ENCODE results near the gene RANBP3L.

Gene RANBP3L

GRCh38 chr5:36270876-36271575 is 30.7 kb downstream of the RANBP3L start:
- DNase-seq (ENCODE audit: low read depth): no peak
- TF ChIP-seq CTCF (IDR thresholded peaks at IDR 0.05; ENCODE audit: insufficient read depth, low read depth, low read length, missing control alignments): no peak
- no peak overlapping the region for H3K4me3 ChIP-seq (ENCODE audit: low read depth, low read length)

DNA sequence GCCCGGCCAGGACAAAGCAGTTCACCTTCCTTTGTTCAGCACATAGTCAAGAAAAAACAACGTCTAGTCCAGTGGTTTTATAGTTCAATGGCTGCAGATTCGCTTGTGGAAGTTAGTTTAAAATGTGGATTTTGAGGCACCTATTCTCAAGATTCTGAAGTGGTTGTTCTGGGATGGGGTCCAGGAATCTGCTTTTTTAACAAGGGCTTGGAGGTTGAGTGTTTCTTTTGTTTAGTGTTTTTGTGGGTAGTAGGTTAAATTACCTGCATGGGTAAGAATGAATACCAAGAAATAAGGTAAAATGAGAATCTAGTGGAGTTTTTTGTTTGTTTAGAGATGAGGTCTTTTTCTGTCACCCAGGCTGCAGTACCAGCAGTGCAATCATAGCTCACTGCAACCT is 31.5 kb downstream of the RANBP3L start:
- no peak overlapping the region for H3K4me3 ChIP-seq (ENCODE audit: low read depth, low read length)
- DNase-seq (ENCODE audit: low read depth): no peak
- TF ChIP-seq CTCF (IDR thresholded peaks at IDR 0.05; ENCODE audit: insufficient read depth, low read depth, low read length, missing control alignments): no peak

DNA sequence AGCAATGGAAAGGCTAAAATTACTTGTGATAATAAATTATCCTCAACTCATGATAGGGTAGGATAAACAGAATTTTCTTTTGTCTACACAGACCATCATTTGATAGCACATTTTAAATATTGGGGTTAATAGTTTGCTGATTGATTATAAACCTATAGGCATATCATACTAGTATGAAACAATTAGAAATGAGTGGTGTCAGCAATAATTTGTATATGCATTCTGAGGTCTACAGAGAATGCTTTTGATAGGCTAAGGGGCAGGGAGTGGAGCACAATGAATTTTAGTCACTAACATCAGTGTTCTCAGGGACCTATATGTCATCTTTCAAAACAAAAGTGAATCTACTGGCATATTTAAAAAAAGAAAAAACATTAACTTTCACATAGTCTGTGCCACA is 32.2 kb downstream of the RANBP3L start:
- no peak for TF ChIP-seq CTCF (IDR thresholded peaks at IDR 0.05; ENCODE audit: insufficient read depth, low read depth, low read length, missing control alignments)
- DNase-seq (ENCODE audit: low read depth): no peak
- H3K4me3 ChIP-seq (ENCODE audit: low read depth, low read length): no peak overlapping the region

DNA sequence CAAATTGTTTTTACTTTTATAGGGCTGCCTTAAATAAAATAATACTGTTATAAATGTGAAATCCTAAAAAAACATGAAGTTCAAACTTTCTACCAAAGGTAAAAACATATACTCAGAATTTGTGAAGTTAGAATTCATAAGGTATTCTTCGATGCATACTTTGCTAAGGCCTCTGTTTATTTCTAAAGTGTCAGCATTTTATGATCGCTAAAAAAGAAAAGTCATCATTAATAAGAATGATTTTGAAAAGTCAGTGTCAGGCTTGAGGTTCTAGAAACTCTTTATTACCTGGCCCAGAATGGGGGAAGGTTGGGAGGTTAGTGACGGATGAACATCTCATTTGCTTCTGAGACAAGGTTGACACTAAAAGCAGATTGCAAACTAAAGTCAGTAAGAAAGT is 33.8 kb downstream of the RANBP3L start:
- no peak for TF ChIP-seq CTCF (IDR thresholded peaks at IDR 0.05; ENCODE audit: insufficient read depth, low read depth, low read length, missing control alignments)
- H3K4me3 ChIP-seq (ENCODE audit: low read depth, low read length): no peak overlapping the region
- no peak for DNase-seq (ENCODE audit: low read depth)

- no peak overlapping the region for H3K4me3 ChIP-seq (ENCODE audit: low read depth, low read length)
- no peak for TF ChIP-seq CTCF (IDR thresholded peaks at IDR 0.05; ENCODE audit: insufficient read depth, low read depth, low read length, missing control alignments)
- no peak for DNase-seq (ENCODE audit: low read depth)
Observed at GRCh38 chr5:36264202-36264760, 37.4 kb downstream of the RANBP3L start.

GRCh38 chr5:36261186-36261585 is 40.5 kb downstream of the RANBP3L start:
- no peak for DNase-seq (ENCODE audit: low read depth)
- TF ChIP-seq CTCF (IDR thresholded peaks at IDR 0.05; ENCODE audit: insufficient read depth, low read depth, low read length, missing control alignments): no peak
- H3K4me3 ChIP-seq (ENCODE audit: low read depth, low read length): no peak overlapping the region

- no peak for TF ChIP-seq CTCF (IDR thresholded peaks at IDR 0.05; ENCODE audit: insufficient read depth, low read depth, low read length, missing control alignments)
- no peak overlapping the region for H3K4me3 ChIP-seq (ENCODE audit: low read depth, low read length)
- no peak for DNase-seq (ENCODE audit: low read depth)
Observed at GRCh38 chr5:36253575-36253974, 48.1 kb downstream of the RANBP3L start.

Measured in GM12865 (cell line).